ENCODE measurements around the gene CYP4F3.

DNA sequence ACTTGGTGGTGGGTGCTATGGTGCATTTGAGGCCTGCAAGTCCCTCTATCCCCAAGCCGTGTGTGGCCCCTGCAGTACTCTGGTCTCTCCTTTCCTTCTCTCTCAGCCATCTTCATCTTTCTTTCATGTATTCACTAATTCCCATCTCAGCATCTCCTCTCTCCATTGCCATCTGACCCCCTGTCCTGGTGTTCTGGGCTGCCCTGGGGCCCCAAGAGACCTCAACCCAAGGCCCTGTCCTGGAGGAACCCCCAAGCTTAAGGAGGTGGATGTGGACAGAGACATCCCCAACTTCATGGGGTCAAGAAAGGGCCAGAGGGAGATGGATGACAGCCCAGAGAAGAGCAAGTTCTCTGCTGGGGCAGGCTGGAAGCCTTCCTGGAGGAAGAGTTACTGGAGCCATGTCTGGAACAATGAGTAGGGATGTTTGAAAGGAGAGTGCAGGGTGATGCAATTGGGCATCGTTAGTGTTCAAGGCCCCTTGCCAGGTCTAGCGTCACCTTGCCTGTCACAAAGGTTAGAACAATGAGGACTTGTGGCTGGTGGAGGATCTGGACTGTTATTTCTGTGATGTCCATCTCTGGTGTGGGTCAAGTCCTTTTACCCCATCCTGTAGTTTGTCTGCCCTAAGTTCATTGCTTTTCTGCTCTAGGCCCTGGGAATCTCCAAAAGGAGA, 3.5 kb downstream of the CYP4F3 start:
- TF ChIP-seq CTCF (IDR thresholded peaks at IDR 0.05) (no peak), EP300 (IDR thresholded peaks at IDR 0.05) (no peak), POLR2A (IDR thresholded peaks at IDR 0.05) (no peak), POLR2AphosphoS5 (IDR thresholded peaks at IDR 0.05) (no peak)

Measured in gastroesophageal sphincter (tissue), 3 donors.